HEK293 (cell line): ENCODE results near the gene MBD6.

Experiments used
- CTCF ChIA-PET: fragments of 350-600 bp; formaldehyde crosslinking; extraction: SDS; loops from one replicate; lab custom pipeline; 2021; ENCODE audit warnings: antibody characterized with exemption; lab: Yijun Ruan, JAX
- POLR2A ChIA-PET: fragments of 300-600 bp; formaldehyde crosslinking; extraction: SDS; loops from one replicate; lab custom pipeline; 2020; ENCODE audit warnings: antibody characterized with exemption, inconsistent platforms; lab: Yijun Ruan, JAX
- H3K27ac ChIP-seq: fragments of 200-500 bp; sonication (Bioruptor generic); 2 replicates; pipeline ENCODE4 v1.5.1; 2014; ENCODE audit warnings: low read depth, low read length, control low read depth, inconsistent platforms; ENCODE audit errors: extremely low read depth
- H3K36me3 ChIP-seq, 2 experiments: fragments of 200-500 bp in 1 of 2; sonication (Bioruptor generic) in 1 of 2; 1 replicate in 1 of 2; 2 replicates in 1 of 2; pipeline ENCODE4 v1.5.1; 2014 to 2017; ENCODE audit warnings: inconsistent platforms in 2 of 2, low read length in 2 of 2; ENCODE audit not compliant: control insufficient read depth in 2 of 2, insufficient read depth in 1 of 2
- H3K4me1 ChIP-seq: fragments of 200-500 bp; sonication (Bioruptor generic); 2 replicates; pipeline ENCODE4 v1.5.1; 2014; ENCODE audit warnings: mild to moderate bottlenecking, low read length, inconsistent platforms; ENCODE audit not compliant: control insufficient read depth, insufficient read depth
- H3K4me3 ChIP-seq: 2 replicates; pipeline ENCODE4 v1.5.1; 2011; ENCODE audit warnings: low read depth, mild to moderate bottlenecking, control low read depth, low read length, moderate library complexity
- H3K9me3 ChIP-seq: fragments of 200-500 bp; sonication (Bioruptor generic); 2 replicates; pipeline ENCODE4 v1.5.1; 2014; ENCODE audit warnings: low read depth, low read length, inconsistent platforms; ENCODE audit not compliant: control insufficient read depth, insufficient read depth
- SCRT2 ChIP-seq: fragments of 450-650 bp; formaldehyde crosslinking; IDR thresholded peaks from 2 replicates; pipeline ENCODE4 v1.5.1; 2016; ENCODE audit warnings: missing biosample characterization, missing genetic modification characterization
- WT1 ChIP-seq: fragments of 450-650 bp; formaldehyde crosslinking; IDR thresholded peaks from 2 replicates; pipeline ENCODE4 v1.5.1; 2016; ENCODE audit warnings: missing biosample characterization, missing genetic modification characterization
- ZNF138 ChIP-seq: fragments of 450-650 bp; formaldehyde crosslinking; IDR thresholded peaks from 2 replicates; pipeline ENCODE4 v1.5.1; 2016; ENCODE audit warnings: missing biosample characterization, missing genetic modification characterization, borderline replicate concordance
- ZNF214 ChIP-seq: fragments of 450-650 bp; formaldehyde crosslinking; IDR thresholded peaks from 2 replicates; pipeline ENCODE4 v1.5.1; 2017; ENCODE audit warnings: missing biosample characterization, mild to moderate bottlenecking, missing genetic modification characterization, borderline replicate concordance
- ZNF423 ChIP-seq: fragments of 450-650 bp; formaldehyde crosslinking; IDR thresholded peaks from 2 replicates; pipeline ENCODE4 v1.5.1; 2016; ENCODE audit warnings: missing biosample characterization, missing genetic modification characterization
- ZNF48 ChIP-seq: fragments of 450-650 bp; formaldehyde crosslinking; IDR thresholded peaks from 2 replicates; pipeline ENCODE4 v1.5.1; 2016; ENCODE audit warnings: missing biosample characterization, missing genetic modification characterization
- ZNF658 ChIP-seq: fragments of 450-650 bp; formaldehyde crosslinking; IDR thresholded peaks from 2 replicates; pipeline ENCODE4; 2016; ENCODE audit warnings: missing biosample characterization, missing genetic modification characterization
- ZNF837 ChIP-seq: fragments of 450-650 bp; formaldehyde crosslinking; IDR thresholded peaks from 2 replicates; pipeline ENCODE4 v1.5.1; 2016; ENCODE audit warnings: missing biosample characterization, missing genetic modification characterization
- TF ChIP-seq, protein P1 (sequence below): fragments of 450-650 bp; formaldehyde crosslinking; IDR thresholded peaks from 2 replicates; pipeline ENCODE4 v1.5.1; 2016; ENCODE audit warnings: missing biosample characterization, missing genetic modification characterization, low read depth
- TF ChIP-seq, protein P2 (sequence below): fragments of 450-650 bp; formaldehyde crosslinking; IDR thresholded peaks from 2 replicates; pipeline ENCODE4; 2016; ENCODE audit warnings: missing biosample characterization, missing genetic modification characterization
- TF ChIP-seq, protein P3 (sequence below): fragments of 450-650 bp; formaldehyde crosslinking; IDR thresholded peaks from 2 replicates; pipeline ENCODE4 v1.5.1; 2017; ENCODE audit warnings: missing biosample characterization, missing genetic modification characterization
- TF ChIP-seq, protein P4 (sequence below): fragments of 450-650 bp; formaldehyde crosslinking; IDR thresholded peaks from 2 replicates; pipeline ENCODE4 v1.5.1; 2016; ENCODE audit warnings: missing biosample characterization, missing genetic modification characterization
- TF ChIP-seq, protein P5 (sequence below): fragments of 450-650 bp; formaldehyde crosslinking; IDR thresholded peaks from 2 replicates; pipeline ENCODE4 v1.5.0; 2017; ENCODE audit warnings: missing biosample characterization, missing genetic modification characterization, borderline replicate concordance
- TF ChIP-seq, protein P6 (sequence below): fragments of 450-650 bp; formaldehyde crosslinking; IDR thresholded peaks from 2 replicates; pipeline ENCODE4 v1.5.1; 2016; ENCODE audit warnings: missing biosample characterization, missing genetic modification characterization

Gene MBD6

DNA sequence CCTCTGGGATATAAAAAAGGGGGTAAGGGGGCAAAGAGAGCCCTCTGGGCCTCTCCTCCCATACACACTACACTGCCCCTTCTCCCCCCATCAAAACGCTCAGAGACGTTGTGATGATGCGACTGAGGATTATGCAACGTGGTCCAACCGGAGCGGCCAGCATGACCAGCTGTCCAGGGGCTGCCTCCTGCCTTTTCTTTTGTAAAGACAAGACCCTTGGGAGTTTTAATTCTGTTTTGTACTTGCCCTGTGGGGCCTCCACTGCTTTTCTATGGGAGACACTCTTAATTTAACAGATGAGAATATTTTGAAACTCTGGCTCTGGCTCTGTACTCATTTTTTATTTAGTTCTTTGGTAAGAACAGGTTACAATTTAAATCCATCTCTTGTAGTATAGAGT, 7.2 kb downstream of the MBD6 start (continued):
- TF ChIP-seq, protein P1, sequence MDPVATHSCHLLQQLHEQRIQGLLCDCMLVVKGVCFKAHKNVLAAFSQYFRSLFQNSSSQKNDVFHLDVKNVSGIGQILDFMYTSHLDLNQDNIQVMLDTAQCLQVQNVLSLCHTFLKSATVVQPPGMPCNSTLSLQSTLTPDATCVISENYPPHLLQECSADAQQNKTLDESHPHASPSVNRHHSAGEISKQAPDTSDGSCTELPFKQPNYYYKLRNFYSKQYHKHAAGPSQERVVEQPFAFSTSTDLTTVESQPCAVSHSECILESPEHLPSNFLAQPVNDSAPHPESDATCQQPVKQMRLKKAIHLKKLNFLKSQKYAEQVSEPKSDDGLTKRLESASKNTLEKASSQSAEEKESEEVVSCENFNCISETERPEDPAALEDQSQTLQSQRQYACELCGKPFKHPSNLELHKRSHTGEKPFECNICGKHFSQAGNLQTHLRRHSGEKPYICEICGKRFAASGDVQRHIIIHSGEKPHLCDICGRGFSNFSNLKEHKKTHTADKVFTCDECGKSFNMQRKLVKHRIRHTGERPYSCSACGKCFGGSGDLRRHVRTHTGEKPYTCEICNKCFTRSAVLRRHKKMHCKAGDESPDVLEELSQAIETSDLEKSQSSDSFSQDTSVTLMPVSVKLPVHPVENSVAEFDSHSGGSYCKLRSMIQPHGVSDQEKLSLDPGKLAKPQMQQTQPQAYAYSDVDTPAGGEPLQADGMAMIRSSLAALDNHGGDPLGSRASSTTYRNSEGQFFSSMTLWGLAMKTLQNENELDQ (tag by site-specific recombination) = no peak
- TF ChIP-seq WT1 (tag by site-specific recombination) = no peak
- TF ChIP-seq, protein P2, sequence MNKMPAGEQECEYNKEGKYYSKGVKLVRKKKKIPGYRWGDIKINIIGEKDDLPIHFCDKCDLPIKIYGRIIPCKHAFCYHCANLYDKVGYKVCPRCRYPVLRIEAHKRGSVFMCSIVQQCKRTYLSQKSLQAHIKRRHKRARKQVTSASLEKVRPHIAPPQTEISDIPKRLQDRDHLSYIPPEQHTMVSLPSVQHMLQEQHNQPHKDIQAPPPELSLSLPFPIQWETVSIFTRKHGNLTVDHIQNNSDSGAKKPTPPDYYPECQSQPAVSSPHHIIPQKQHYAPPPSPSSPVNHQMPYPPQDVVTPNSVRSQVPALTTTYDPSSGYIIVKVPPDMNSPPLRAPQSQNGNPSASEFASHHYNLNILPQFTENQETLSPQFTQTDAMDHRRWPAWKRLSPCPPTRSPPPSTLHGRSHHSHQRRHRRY (tag by site-specific recombination) = no peak
- TF ChIP-seq ZNF658 = no peak
- TF ChIP-seq, protein P3, sequence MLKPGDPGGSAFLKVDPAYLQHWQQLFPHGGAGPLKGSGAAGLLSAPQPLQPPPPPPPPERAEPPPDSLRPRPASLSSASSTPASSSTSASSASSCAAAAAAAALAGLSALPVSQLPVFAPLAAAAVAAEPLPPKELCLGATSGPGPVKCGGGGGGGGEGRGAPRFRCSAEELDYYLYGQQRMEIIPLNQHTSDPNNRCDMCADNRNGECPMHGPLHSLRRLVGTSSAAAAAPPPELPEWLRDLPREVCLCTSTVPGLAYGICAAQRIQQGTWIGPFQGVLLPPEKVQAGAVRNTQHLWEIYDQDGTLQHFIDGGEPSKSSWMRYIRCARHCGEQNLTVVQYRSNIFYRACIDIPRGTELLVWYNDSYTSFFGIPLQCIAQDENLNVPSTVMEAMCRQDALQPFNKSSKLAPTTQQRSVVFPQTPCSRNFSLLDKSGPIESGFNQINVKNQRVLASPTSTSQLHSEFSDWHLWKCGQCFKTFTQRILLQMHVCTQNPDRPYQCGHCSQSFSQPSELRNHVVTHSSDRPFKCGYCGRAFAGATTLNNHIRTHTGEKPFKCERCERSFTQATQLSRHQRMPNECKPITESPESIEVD (tag by site-specific recombination) = no peak
- TF ChIP-seq, protein P4, sequence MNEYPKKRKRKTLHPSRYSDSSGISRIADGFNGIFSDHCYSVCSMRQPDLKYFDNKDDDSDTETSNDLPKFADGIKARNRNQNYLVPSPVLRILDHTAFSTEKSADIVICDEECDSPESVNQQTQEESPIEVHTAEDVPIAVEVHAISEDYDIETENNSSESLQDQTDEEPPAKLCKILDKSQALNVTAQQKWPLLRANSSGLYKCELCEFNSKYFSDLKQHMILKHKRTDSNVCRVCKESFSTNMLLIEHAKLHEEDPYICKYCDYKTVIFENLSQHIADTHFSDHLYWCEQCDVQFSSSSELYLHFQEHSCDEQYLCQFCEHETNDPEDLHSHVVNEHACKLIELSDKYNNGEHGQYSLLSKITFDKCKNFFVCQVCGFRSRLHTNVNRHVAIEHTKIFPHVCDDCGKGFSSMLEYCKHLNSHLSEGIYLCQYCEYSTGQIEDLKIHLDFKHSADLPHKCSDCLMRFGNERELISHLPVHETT (tag by site-specific recombination) = no peak
- TF ChIP-seq, all 188 proteins: peak for 0

DNA sequence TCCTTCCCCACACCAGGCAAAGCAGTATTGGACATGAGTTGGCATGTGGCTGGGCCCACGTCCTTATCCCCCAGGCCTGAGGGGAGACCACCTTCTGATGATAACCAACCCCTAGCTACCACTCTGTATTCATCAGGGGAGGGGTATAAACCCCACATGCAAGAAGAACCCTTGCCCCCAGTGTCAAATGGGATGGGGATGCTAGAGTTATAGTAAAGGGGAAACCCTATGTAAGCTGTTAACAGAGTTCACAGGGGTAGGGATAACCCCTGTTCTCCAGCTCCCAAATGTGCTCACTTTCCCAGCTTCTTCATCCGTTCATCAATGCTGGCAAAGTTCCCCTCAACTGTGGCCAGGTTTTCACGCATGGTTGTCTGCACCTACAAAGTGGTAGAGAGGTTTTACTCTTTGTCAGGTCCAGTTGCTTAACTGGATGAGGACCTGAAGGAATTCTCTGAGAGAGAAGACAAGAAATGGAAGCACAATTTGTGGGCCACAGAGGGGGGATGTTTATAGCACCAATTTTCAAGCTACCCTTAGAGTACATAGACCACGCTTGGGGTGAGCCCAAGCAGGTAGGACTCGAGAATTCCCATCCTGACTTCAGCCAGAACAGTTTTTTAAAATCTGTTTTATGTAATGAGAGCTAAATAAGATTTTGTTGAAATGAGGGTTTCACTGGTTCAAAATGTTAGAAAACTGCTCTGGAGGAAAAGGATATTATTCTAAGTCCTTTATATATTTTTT, 7.9 kb downstream of the MBD6 start:
- no peak overlapping the region for H3K4me3 ChIP-seq
- H3K4me1 ChIP-seq = no peaks in the 10 kb centered on the region
- no peak for TF ChIP-seq ZNF837 (tag by site-specific recombination)
- TF ChIP-seq ZNF423 (tag by site-specific recombination) = no peak
- TF ChIP-seq, protein P5, sequence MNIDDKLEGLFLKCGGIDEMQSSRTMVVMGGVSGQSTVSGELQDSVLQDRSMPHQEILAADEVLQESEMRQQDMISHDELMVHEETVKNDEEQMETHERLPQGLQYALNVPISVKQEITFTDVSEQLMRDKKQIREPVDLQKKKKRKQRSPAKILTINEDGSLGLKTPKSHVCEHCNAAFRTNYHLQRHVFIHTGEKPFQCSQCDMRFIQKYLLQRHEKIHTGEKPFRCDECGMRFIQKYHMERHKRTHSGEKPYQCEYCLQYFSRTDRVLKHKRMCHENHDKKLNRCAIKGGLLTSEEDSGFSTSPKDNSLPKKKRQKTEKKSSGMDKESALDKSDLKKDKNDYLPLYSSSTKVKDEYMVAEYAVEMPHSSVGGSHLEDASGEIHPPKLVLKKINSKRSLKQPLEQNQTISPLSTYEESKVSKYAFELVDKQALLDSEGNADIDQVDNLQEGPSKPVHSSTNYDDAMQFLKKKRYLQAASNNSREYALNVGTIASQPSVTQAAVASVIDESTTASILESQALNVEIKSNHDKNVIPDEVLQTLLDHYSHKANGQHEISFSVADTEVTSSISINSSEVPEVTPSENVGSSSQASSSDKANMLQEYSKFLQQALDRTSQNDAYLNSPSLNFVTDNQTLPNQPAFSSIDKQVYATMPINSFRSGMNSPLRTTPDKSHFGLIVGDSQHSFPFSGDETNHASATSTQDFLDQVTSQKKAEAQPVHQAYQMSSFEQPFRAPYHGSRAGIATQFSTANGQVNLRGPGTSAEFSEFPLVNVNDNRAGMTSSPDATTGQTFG (tag by site-specific recombination) = no peak
- no peak for TF ChIP-seq ZNF138 (tag by site-specific recombination)
- TF ChIP-seq, protein P6, sequence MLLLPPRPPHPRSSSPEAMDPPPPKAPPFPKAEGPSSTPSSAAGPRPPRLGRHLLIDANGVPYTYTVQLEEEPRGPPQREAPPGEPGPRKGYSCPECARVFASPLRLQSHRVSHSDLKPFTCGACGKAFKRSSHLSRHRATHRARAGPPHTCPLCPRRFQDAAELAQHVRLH (tag by site-specific recombination) = no peak
- TF ChIP-seq ZNF48 (tag by site-specific recombination) = no peak
- TF ChIP-seq SCRT2 = no peak
- no peak for TF ChIP-seq ZNF214 (tag by site-specific recombination)
- peaks cover 23 to 96% of the 10 kb centered on the region in 2 experiments for H3K36me3 ChIP-seq
- H3K9me3 ChIP-seq = no peaks in the 10 kb centered on the region
- ChIA-PET CTCF (interaction anchor here (0.8 kb wide), 1 partner anchor 57 kb away, joined by 3 read pairs; no protein-coding TSS in a partner anchor), POLR2A (interaction anchor here (0.5 to 1.5 kb wide), 2 partner anchors 15 to 241 kb away, joined by 4 to 6 read pairs; partner anchors contain the start of gene METTL1)
- H3K27ac ChIP-seq = no peak overlapping the region
